ENCODE measurements around the gene LSS.

DNA sequence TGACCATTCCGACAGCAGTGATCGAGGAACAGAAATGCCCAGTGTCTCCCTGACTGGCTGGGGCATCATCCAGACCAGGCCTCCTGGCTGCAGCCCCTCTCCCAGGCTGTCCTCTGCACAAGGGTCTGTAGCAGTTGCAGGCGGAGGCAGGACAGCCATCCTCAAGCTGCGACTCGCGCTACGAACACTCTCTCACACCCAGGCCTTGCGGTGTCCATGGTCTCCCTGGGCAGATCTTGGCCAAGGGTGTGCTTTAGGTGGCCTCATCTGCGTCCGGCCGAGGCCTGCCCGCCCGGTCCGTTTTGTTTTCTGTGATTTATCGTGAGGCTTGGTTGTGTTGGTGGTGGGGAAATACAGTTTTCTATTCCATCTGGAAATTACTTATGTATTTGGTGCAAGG lies 88.9 kb downstream of the LSS start:
- TF ChIP-seq, protein P1, sequence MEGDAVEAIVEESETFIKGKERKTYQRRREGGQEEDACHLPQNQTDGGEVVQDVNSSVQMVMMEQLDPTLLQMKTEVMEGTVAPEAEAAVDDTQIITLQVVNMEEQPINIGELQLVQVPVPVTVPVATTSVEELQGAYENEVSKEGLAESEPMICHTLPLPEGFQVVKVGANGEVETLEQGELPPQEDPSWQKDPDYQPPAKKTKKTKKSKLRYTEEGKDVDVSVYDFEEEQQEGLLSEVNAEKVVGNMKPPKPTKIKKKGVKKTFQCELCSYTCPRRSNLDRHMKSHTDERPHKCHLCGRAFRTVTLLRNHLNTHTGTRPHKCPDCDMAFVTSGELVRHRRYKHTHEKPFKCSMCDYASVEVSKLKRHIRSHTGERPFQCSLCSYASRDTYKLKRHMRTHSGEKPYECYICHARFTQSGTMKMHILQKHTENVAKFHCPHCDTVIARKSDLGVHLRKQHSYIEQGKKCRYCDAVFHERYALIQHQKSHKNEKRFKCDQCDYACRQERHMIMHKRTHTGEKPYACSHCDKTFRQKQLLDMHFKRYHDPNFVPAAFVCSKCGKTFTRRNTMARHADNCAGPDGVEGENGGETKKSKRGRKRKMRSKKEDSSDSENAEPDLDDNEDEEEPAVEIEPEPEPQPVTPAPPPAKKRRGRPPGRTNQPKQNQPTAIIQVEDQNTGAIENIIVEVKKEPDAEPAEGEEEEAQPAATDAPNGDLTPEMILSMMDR (IDR thresholded peaks at IDR 0.05 in 2 of 3, conservative IDR thresholded peaks at IDR 0.05 in 1 of 3; ENCODE audit: control insufficient read depth in 2 of 3, extremely low read depth in 1 of 3, insufficient read depth in 1 of 3, low read depth in 3 of 3, low read length in 3 of 3): no peak
- TF ChIP-seq POLR2A (IDR thresholded peaks at IDR 0.05; ENCODE audit: low read depth, low read length) (no peak), MXI1 (IDR thresholded peaks at IDR 0.05; ENCODE audit: low read depth, low read length) (no peak), BHLHE40 (IDR thresholded peaks at IDR 0.05; ENCODE audit: borderline replicate concordance in 1 of 2, low read depth in 2 of 2, low read length in 1 of 2) (no peak), ZNF217 (IDR thresholded peaks at IDR 0.05) (no peak), DPF2 (IDR thresholded peaks at IDR 0.05) (no peak), SPI1 (IDR thresholded peaks at IDR 0.05; ENCODE audit: borderline replicate concordance, insufficient read depth, low read depth, low read length) (no peak), CHD1 (IDR thresholded peaks at IDR 0.05; ENCODE audit: low read depth, low read length) (no peak)

All from GM12878 (cell line).